Kasumi-1 (cell line): ENCODE data around the gene PTX4.
"Not testable (repeated sequence)": the region's sequence is repeated elsewhere in the genome, so short reads cannot be mapped to it uniquely, and the experiment has no call there.

Source experiments
- DNase-seq, 2 experiments: peaks; one replicate each; lab custom pipeline; 2025; lab: John Stamatoyannopoulos, UW

Gene PTX4

DNA sequence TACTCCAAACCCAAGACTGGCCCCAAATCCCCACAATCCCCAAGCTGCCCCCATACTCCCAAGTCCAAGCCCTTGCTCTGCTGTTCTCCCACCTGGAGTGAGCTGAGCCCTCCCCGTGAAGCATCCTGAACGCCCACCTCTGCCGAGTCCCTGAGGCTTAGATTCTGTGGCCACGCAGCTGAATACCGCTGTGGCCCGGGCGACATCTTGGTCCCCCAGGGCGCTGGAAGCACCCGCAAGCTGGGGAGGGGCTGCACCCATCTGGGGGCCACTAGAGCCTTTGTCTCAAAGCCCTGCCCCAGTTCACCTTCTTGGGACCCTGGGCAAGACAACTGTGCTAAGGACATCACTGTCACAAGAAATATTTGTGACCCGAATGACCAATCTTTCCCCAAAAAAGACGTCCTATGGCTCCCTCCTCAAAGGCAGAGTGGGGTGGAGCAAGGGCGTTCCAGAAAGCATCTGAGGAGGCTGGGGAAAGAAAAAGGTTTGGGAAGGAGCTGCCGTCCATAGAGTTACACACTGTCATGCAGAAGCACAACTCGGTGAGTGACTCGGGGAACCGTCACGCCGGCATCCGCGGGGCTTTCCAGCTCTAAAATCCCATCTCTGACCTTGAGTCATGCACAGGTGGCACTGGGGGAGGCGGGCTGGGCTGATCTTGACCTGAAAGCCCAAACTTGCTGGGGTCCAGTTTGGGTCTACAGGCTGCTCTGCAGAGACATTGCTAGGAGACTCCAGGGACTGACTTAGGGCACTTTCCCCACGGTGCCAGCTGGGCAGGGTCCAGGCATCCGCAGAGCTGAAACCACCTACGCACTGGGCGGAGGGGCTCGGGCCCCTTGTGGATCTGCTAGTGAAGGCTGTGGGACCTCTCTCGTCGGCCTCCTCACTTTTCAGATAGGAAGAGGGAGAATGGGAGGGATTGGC is 6.6 kb downstream of the PTX4 start:
- DNase-seq: no peak

DNA sequence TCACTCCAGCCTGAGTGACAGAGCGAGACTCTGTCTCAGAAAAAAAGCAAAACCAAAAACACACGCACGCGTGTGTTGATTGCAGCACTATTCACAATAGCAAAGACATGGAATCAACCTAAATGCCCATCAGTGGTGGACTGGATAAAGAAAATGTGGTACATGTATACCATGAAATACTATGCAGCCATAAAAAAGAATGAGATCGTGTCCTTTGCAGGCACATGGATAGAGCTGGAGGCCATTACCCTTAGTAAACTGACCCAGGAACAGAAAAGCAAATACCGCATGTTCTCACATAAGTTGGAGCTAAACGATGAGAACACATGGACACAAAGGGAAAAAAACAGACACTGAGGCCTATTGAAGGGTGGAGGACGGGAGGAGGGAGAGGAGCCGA is 9.8 kb downstream of the PTX4 start:
- not testable (repeated sequence) for DNase-seq

- no peak for DNase-seq
These were observed 11.7 kb downstream of the PTX4 start for GRCh38 chr16:1477033-1477432.

GRCh38 chr16:1475552-1476114 is 13.1 kb downstream of the PTX4 start:
- no peak for DNase-seq

DNA sequence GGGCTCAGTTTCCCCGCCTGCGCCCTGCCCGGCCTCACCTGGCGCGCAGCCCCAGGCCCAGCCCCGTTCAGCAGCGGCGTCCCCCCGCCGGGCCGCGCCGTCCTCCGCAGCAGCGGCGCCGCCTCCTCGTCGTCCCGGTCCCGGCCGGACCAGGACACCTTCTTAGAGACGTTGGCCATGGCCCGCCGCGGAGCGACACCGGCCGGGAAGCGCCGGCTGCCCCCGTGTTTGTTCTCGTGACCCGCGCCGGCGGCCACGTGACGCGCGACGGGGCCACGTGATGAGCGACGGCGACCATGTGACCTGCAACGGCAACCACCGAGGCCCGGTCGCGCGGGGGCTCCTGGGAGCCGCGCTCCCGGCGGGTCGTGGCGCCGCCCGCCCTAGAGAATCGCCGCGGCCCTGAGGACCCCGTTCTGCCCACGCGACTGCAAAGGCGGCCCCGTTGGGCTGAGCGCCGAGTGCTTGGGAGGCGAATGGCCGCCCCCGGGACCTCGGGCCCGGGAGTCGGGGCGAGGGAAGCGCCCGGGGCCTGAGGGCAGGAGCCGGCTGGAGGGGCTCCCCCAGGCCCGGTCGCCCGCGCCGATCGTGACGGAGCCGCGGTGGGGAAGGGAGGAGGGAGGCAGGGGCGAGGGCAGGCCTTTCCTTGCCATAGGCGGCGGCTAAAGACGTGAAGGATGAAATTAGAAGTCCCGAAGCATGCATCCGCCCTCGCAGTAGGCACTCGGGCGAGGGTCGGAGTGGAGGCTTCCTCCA is 13.8 kb downstream of the PTX4 start, which contains the start of gene CLCN7:
Gene CLCN7, minus strand, starts transcription at position 233 of the 756 bp plus-strand sequence. Its CDS starts 54 bp downstream, at position 179.
- DNase-seq: peak; percentile 28 to 42

GRCh38 chr16:1474082-1474795 is 14.5 kb downstream of the PTX4 start:
- DNase-seq: no peak

DNA sequence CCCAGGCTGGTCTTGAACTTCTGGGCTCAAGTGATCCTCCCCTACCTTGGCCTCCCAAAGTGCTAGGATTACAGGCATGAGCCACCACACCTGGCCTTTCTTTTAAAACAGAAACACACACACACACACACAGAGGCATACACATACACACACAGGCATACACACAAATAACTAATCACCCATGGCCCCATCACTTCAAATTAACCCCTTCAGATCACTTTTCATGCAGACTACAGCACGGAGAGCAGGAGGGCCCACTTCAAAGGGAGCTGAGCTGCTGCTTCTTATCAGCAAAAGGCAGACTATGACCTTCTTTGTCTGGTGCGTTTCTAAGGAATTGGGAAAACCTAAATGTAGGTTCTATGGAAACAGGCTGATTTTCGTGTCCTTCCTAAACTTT is 15.8 kb downstream of the PTX4 start:
- DNase-seq: no peak

GRCh38 chr16:1471569-1472194 is 17.1 kb downstream of the PTX4 start:
- peak in 1 of 2 experiments; percentile 26 for DNase-seq

DNA sequence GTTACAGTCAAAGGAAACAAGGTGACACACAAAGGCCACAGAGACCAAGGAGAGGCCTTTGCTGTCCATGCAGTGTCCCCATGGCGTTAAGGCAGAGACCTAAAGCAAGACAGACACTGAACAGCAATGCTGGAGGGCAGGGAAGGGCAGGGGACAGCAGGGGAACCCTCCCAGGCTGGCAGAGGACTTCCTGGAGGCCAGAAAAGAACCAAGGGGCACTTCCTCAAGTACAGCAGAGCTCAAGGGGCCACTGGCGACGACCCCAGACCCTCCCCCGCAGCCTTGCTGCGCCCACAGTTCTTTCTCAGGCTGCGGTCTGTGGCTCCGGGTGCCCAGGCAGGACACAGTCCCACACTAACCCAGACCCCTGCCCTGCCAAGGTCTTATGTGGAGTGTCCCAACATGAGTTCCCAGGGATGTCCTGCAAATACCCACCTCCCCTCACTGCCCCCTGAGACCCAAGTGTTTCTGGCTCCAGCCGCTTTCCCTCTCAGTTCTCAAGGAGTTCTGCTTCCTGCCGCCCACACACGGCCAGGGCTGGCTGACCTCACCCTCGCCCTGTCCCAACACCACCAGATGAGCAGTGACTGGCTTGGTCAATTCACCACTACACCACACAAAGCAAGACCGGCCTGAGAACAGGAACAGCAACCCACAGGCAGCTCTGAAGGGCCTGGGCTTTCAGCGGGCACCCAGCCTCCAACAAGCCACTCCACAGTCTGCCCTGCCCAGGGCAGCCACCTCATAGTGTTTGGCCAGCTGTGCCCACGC is 18.1 kb downstream of the PTX4 start:
- no peak for DNase-seq

- DNase-seq: peak; percentile 53 to 59
These were observed 19.0 kb downstream of the PTX4 start for GRCh38 chr16:1469693-1470201.

DNA sequence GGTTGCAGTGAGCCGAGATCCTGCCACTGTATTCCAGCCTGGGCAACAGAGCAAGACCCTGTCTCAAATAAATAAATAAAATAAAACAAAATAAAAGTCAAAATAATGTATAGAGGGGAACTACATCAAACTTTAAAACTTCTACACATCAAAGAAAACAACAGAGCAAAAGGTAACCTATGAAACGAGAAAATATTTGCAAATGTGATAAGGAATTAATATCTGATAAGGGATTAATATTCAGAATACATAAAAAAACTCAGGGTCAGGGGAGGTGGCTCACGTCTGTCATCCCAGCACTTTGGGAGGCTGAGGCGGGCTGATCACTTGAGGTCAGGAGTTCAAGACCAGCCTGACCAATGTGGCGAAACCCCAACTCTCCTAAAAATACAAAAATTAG is 19.6 kb downstream of the PTX4 start:
- not testable (repeated sequence) for DNase-seq

- no peak for DNase-seq
These were observed 20.3 kb downstream of the PTX4 start for GRCh38 chr16:1468426-1468810.

- DNase-seq: no peak
These were observed 21.7 kb downstream of the PTX4 start for GRCh38 chr16:1466968-1467521.

GRCh38 chr16:1466054-1466453 is 22.7 kb downstream of the PTX4 start:
- DNase-seq: no peak

DNA sequence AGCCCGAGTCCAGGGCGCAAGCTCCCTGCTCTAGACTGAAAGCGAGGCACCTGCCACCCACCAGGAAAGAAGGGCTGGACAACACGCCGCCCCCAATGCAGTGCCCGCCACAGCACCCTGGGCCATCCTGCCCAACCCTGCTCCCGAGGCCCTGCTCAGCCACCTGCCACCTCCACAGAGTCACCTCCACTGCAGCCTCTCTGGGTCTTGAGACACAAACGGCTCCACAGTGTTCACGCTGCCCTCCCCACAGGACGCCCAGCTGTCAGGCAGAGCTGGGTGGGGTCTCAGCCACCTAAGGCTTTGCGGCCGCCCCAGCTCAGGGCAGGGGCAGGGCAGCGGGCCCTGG is 23.2 kb downstream of the PTX4 start:
- DNase-seq: no peak

DNA sequence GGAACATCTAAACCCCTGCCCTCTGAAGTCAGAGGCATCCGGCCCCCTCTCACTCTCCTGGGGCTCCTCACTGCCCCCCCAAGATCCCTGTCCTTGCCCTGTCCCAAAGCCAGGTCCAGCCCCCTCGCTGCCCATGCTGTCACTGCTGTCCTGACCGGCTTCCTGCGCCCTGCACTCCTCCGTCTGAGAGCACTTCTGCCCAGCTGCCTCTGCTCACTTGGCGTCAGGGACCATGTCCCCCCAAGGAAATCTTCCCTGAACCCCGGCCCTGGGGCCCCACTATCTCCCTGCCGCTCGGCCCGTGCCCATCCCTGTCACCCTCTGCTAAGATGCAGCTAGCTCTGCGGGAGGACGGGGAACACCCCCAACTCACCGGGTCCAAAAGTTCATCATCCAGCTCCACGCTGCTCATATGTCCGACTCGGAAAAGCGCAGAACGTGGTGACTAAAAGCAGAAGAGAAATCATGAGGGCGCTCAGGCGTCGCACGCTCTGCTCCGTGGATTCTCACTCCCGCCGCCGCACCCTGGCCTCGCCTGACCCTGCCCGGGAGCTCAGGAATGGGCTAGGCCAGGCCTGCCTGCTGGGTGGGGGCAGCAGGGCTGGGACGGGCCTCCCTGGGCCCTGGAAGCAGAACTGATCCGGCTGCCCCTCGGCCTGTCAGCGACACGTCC is 23.7 kb downstream of the PTX4 start:
- DNase-seq: no peak

DNA sequence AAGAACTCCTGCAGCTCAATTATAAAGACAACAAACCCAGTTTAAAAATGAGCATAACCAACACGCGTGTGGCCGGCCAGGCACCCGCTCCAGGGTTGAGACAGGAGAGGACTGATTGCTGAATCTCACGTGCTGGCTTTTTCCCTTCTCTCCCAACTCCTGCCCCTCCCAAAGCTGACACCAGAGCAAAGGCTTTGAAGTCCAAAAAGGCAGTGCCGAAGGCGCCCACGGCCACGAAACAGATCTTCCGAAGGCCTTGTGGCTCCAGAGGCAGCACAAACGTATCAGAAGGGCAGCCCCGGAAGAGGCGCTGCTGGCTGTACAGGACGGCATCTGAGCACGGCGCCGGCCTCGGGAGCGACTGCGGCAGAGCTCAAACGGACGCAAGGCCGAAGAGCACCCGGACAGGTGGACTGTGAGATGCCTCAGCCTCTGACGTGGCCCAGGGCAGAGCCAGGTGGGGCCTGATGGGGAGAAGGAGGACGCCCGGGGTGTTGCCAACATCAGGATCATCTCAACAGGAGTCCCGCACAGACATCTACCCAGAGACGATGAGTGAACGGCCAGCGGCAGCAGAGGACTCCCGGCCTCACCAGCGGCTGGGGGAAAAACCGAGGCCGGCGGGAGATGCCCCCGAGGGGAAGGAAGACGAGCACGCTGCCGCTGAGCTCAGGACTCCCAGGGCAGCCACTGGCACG is 24.4 kb downstream of the PTX4 start:
- DNase-seq: no peak

- no peak for DNase-seq
These were observed 27.6 kb downstream of the PTX4 start for GRCh38 chr16:1461146-1461545.

GRCh38 chr16:1460602-1461138 is 28.1 kb downstream of the PTX4 start:
- DNase-seq: no peak
